ENCODE measurements around the gene VSTM4.

The VSTM4 gene

DNA sequence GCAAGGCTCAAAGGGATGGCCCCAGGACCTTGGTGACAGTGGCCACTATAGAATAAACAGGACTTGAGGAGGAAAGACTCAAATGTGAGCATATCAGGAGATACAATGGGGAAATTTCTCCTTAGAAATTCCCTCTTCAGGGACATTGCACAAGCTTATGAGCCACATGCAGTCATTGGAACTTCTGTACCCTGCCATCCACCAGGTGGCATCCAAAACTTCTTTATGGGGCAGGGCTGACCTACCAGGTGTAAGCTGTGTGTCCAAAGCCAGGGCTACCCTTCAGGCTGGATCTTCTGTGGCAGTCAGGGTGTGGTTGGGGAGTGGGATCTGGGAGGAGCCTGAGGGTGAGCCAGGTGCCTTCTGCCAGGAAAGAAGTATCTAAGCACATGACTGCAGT, 139.1 kb downstream of the VSTM4 start:
- no peak overlapping the region for H3K4me3 ChIP-seq (ENCODE audit: low read length)
- peak; percentile 26 for DNase-seq (ENCODE audit: low read depth)
- TF ChIP-seq, protein P1, sequence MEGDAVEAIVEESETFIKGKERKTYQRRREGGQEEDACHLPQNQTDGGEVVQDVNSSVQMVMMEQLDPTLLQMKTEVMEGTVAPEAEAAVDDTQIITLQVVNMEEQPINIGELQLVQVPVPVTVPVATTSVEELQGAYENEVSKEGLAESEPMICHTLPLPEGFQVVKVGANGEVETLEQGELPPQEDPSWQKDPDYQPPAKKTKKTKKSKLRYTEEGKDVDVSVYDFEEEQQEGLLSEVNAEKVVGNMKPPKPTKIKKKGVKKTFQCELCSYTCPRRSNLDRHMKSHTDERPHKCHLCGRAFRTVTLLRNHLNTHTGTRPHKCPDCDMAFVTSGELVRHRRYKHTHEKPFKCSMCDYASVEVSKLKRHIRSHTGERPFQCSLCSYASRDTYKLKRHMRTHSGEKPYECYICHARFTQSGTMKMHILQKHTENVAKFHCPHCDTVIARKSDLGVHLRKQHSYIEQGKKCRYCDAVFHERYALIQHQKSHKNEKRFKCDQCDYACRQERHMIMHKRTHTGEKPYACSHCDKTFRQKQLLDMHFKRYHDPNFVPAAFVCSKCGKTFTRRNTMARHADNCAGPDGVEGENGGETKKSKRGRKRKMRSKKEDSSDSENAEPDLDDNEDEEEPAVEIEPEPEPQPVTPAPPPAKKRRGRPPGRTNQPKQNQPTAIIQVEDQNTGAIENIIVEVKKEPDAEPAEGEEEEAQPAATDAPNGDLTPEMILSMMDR (conservative IDR thresholded peaks at IDR 0.05; ENCODE audit: low read length), result peak; percentile 48

- no peak overlapping the region for H3K4me3 ChIP-seq (ENCODE audit: low read length)
- TF ChIP-seq, protein P1 (conservative IDR thresholded peaks at IDR 0.05; ENCODE audit: low read length), result no peak
- no peak for DNase-seq (ENCODE audit: low read depth)
Observed at GRCh38 chr10:48974510-48975156, 140.7 kb downstream of the VSTM4 start.

DNA sequence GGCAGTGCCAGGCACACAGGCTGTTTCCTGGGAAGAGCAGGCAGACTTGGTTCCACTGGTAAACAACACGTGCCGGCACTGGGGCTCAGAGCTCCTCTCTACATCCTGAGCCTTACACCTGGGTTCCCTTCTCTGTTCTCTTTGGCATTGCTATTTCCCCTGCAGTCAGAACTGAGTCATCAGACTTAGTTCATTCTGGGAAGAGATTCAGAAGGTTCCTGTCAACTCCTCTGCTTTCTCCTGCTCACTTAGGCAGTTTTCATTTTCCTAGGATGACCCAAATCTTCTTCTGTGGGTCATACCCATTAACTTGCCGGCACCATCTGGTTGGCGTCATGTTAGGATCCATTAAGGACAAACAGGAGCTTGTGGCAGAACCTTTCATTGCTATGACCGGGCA, 142.3 kb downstream of the VSTM4 start:
- DNase-seq (ENCODE audit: low read depth), result no peak
- TF ChIP-seq, protein P1 (conservative IDR thresholded peaks at IDR 0.05; ENCODE audit: low read length), result no peak
- no peak overlapping the region for H3K4me3 ChIP-seq (ENCODE audit: low read length)

GRCh38 chr10:48970654-48971053, 144.7 kb downstream of the VSTM4 start:
- TF ChIP-seq, protein P1 (conservative IDR thresholded peaks at IDR 0.05; ENCODE audit: low read length), result no peak
- no peak for DNase-seq (ENCODE audit: low read depth)
- no peak overlapping the region for H3K4me3 ChIP-seq (ENCODE audit: low read length)

- no peak for DNase-seq (ENCODE audit: low read depth)
- H3K4me3 ChIP-seq (ENCODE audit: low read length), result no peak overlapping the region
- TF ChIP-seq, protein P1 (conservative IDR thresholded peaks at IDR 0.05; ENCODE audit: low read length), result no peak
Observed at GRCh38 chr10:48970046-48970445, 145.3 kb downstream of the VSTM4 start.

- no peak overlapping the region for H3K4me3 ChIP-seq (ENCODE audit: low read length)
- TF ChIP-seq, protein P1 (conservative IDR thresholded peaks at IDR 0.05; ENCODE audit: low read length), result no peak
- DNase-seq (ENCODE audit: low read depth), result no peak
Observed at GRCh38 chr10:48968036-48968435, 147.3 kb downstream of the VSTM4 start.

DNA sequence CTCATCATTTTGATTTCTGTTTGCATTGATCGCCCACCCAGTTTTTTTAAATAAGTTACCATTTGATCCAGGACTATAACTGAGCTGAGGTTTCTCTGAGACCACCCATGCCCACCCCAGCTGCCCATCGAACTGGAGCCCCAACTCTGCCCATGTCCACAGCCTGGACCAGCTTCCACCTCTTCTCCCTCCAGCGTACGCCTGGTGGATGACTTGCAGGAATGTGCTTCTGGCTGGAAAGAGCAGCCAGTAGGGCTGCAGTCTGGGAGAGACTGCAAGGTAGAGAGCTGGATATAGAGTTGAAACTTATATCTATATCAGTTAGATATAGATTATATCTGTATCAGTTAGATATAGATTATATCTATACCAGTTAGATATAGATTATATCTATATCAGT, 149.9 kb downstream of the VSTM4 start:
- H3K4me3 ChIP-seq (ENCODE audit: low read length), result no peak overlapping the region
- no peak for DNase-seq (ENCODE audit: low read depth)
- TF ChIP-seq, protein P1 (conservative IDR thresholded peaks at IDR 0.05; ENCODE audit: low read length), result no peak
